Measurements from ENCODE around the gene VSTM2B.

VSTM2B gene

GRCh38 chr19:29497241-29497640 lies 28.6 kb upstream of the VSTM2B start:
- DNase-seq (ENCODE audit: low read depth) = no peak

- no peak for DNase-seq (ENCODE audit: low read depth)
These were observed 27.9 kb upstream of the VSTM2B start for GRCh38 chr19:29497686-29498436.

- DNase-seq (ENCODE audit: low read depth) = no peak
These were observed 26.4 kb upstream of the VSTM2B start for GRCh38 chr19:29499261-29499920.

- no peak for DNase-seq (ENCODE audit: low read depth)
These were observed 25.7 kb upstream of the VSTM2B start for GRCh38 chr19:29499921-29500590.

DNA sequence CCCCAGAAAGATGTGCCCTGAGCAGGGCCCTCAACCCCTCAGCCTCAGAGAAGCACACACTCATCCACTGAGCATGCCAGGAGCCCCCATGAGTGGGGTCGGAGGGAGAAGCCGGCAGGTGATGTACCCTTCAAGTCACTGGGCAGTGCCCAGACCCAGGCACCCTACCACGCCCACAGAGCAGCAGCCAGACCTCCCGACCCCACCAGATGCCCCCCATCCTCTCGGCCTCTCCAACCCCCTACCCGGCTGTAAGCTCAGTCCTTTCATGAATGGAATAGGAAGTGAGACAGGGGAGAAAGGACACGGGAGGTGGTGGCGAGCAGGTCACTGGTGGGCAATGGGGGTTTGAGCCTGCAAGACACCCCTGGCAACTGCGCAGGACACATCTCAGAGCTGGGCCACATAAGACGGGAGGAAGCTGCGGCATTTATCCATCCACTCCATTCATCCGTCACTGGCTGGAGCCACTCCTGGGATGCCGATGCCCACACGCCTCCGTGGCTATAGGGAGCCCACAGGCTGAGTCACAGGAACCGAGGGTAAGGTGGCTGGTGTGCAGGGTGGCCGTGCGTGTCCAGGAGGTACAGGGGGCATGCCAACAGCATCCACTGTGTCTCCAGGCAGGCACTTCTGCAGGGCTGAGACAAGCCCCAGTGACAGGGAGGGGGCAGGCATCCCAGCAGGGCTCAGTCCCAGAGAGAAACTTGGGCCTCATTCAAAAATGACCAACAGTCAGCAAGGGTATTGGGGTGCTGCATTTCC lies 23.8 kb upstream of the VSTM2B start:
- no peak for DNase-seq (ENCODE audit: low read depth)

- no peak for DNase-seq (ENCODE audit: low read depth)
These were observed 23.3 kb upstream of the VSTM2B start for GRCh38 chr19:29502581-29502850.

GRCh38 chr19:29503140-29503758 lies 22.5 kb upstream of the VSTM2B start:
- DNase-seq (ENCODE audit: low read depth) = no peak

DNA sequence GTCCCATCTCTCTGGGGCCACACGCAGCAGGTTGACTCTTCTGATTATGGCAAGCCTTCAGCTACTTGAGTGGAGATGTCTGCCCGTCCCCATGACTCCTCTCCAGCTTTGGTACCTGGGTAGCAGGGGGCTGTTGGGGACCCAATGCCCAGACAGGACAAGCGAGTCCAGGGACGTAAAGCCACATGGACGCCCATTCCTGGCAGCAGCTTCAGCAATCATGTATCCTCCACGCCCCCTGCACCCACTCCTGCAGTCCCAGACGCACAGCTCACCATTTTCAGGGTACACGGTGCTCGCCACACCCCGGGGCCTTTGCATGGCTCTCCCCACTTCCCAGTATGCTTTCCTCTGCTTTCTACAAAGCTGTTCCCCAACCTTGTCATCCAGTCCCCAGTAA lies 22.0 kb upstream of the VSTM2B start:
- no peak for DNase-seq (ENCODE audit: low read depth)

- no peak for DNase-seq (ENCODE audit: low read depth)
These were observed 21.3 kb upstream of the VSTM2B start for GRCh38 chr19:29504454-29504853.

DNA sequence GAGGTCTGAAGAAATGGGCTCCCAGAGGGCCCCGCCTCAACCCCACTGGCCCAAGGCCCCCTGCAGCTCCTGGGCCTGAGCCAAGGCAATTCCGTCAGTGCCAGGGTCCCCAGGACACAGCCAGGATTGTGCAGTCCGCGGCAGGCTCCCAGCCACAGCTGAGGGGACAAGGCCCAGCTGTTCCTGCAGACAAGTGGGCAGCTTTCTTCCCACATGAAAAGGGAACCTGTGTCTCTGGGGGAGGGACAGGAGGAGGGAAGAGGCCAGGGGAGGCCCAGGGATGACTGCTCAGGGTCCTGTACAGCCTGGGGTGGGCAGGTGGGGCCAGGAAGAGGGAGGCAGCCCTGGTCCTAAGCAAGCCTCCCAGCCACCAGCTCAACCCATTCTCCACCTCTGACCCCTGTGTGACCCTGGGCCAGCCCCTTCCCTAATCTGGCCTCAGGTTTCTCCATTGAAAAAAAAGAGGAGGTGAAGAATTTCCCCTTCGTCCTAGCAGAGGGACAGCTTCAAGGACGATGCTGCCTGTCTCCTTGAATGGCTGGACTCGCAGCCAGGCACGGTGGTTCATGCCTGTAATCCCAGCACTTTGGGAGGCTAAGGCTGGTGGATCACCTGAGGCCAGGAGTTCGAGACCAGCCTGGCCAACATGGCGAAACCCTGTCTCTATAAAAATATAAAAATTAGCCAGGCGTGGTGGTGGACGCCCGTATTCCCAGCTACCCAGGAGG lies 20.5 kb upstream of the VSTM2B start:
- DNase-seq (ENCODE audit: low read depth) = no peak

GRCh38 chr19:29506619-29506911 lies 19.2 kb upstream of the VSTM2B start:
- no peak for DNase-seq (ENCODE audit: low read depth)

GRCh38 chr19:29507081-29507860 lies 18.5 kb upstream of the VSTM2B start:
- no peak for DNase-seq (ENCODE audit: low read depth)

- DNase-seq (ENCODE audit: low read depth) = no peak
These were observed 17.6 kb upstream of the VSTM2B start for GRCh38 chr19:29508181-29508580.

DNA sequence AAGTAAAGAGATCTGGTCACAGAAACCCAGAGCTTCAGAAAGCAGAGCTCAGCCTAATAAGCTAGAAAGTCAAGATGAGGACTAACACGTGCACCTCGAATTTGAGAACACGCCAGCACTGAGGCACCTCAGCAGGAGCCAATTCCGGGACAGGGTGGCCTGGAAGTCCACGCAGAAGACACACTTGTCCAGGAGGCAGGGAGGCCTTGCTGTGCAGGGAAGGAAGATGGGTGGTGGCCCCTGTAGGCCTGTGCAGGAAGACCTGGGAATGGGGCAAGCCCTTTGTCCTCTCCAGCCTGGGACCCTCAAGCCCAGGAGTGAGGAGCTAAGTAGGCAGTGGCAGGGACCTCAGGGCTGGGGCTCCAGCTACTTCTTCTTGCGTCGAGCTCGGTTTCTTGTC lies 16.3 kb upstream of the VSTM2B start:
- no peak for DNase-seq (ENCODE audit: low read depth)

DNA sequence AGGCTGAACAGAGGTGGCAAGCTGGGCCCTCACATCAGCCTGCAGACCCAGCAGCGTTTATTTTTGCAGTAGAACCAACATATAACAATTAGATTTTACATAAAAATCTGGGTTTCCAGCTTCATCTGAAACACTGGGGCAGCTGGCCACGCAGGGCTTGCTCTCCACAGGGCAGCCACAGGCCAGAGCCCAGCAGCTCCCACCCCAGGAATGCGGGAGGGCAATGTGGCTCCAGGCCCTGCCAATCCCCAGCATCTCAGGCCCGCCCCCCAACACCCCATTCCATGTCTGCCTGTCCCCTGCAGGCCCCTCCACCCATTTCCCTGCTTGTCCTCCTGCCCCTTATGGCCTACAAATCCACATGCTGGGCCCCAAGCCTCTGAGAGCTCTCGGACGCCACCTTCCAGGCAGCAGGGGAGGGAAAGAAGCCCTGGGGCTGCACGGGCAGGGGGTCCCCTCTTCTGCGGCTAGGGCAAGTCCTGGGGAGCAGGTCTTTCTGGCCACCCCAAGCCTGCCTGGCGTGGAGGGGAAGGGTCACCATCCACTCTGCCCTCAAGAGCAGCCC lies 15.0 kb upstream of the VSTM2B start:
- no peak for DNase-seq (ENCODE audit: low read depth)

DNA sequence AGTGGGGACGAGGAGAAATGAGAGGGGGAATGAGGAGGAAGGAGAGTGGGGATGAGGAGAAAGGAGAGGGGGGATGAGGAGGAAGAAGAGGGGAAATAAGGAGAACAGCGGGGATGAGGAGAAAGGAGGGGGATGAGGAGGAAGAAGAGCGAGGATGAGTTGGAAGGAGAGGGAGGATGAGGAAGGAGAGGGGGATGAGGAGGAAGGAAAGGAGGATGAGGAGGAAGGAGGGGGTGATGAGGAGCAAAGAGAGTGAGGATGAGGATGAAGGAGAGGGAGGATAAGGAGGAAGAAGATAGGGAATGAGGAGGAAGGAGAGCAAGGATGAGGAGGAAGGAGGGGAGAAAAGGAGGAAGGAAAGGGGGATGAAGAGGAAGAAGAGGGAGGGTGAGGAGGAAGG lies 14.0 kb upstream of the VSTM2B start:
- no peak for DNase-seq (ENCODE audit: low read depth)

DNA sequence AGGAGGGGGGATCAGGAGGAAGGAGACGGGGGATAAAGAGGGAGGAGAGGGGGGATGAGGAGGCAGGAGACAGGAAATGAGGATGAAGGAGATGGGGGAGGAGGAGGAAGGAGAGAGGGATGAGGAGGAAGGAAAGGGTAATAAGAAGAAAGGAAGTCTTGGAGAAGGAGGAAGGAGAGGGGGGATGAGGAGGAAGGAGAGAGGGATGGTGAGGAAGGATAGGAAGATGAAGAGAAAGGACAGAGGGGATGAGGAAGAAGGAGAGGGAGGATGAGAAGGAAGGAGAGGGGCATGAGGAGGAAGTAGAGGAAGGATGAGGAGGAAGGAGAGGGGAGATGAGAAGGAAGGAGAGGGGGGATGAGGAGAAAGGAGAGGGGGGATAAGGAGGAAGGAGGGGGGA lies 13.0 kb upstream of the VSTM2B start:
- no peak for DNase-seq (ENCODE audit: low read depth)

DNA sequence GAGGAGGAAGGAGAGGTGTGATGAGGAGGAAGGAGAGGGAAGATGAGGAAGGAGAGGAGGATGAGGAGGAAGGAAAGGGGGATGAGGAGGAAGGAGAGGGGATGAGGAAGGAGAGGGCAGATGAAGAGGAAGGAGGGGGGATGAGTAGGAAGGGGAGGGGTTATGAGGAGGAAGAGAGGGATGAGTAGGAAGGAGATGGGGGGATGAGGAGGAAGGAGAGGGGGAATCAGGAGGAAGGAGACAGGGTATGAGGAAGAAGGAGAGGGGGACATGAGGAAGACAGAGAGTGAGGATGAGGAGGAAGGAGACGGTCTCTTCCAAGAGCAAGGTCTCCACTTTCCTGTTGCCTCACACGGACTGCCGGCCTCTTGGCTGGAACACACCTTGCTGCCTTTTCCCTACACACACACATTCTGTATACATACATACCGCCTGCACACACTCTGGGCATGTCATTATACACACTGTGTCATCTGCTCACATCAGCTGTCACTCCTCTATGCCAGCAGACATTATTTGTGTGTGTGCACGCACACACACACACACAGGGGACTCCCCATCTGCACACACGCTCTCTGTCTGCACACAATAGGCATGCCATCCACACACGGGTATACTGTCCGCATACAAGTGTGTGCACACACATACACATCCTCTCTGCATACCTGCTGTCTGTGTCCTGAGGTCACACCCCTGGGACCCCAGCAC lies 11.1 kb upstream of the VSTM2B start:
- no peak for DNase-seq (ENCODE audit: low read depth)

DNA sequence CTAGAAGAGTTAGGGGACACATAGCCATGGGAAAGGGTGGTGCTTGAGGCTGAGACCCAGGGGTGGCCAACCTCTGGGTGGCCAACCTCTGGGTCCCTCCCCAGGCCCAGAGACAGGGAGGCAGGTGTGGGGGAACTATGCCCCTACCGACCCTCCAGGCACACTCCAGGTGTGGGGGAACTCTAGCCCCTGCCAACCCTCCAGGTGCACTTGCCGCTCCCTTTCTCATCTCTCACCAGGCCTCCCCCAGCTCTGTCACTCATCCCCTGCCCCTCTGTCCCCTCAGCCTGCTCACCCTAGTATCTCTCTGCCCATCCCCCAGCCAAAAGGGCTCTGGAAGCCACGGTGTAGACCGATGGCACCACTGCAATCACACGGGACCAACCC lies 10.6 kb upstream of the VSTM2B start:
- no peak for DNase-seq (ENCODE audit: low read depth)

DNA sequence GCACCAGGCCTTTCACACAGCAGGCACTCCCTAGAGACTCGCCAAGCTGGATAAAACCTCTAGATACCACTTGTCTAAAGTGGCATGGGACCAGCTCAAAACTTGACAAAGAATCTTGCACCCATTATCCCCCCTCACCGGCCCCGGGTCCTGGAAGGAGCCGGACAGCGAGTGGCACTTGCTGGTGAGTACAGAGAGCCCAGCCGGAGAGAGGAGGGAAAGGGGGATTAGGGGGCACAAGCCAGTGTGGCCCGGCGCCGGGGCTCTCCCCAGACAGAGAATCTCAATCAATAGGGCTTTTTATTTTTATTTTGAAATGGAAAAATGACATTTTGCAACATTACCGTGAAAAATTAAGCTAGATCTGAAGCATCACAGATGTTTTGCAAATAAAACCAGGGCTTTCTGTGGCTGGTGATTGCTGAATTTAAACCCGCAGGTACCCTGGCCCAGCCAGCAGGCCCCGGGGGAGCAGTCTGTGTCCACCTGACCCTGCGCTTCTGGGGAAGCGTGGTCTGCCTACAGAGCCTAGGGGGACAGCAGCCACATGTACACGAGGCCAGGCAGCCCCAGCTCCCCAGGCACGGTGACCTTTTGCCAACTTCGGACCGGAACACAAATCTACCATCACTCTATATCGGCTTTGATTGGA lies 10.0 kb upstream of the VSTM2B start:
- DNase-seq (ENCODE audit: low read depth) = no peak

Data from iris pigment epithelial cell (primary cell).